Measurements from ENCODE around the gene FBXO10. TPM values are rescaled to one million over a fixed set of nuclear protein-coding genes. Genes with fewer than 3 reads are reported as not detected.

The FBXO10 gene
- total RNA-seq, 1 experiment from 2014 or later, result 14.0 TPM

- TF ChIP-seq, protein P1, sequence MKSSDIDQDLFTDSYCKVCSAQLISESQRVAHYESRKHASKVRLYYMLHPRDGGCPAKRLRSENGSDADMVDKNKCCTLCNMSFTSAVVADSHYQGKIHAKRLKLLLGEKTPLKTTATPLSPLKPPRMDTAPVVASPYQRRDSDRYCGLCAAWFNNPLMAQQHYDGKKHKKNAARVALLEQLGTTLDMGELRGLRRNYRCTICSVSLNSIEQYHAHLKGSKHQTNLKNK (CRISPR knock-in tag; IDR thresholded peaks at IDR 0.05), result no peak
- TF ChIP-seq, protein P2, sequence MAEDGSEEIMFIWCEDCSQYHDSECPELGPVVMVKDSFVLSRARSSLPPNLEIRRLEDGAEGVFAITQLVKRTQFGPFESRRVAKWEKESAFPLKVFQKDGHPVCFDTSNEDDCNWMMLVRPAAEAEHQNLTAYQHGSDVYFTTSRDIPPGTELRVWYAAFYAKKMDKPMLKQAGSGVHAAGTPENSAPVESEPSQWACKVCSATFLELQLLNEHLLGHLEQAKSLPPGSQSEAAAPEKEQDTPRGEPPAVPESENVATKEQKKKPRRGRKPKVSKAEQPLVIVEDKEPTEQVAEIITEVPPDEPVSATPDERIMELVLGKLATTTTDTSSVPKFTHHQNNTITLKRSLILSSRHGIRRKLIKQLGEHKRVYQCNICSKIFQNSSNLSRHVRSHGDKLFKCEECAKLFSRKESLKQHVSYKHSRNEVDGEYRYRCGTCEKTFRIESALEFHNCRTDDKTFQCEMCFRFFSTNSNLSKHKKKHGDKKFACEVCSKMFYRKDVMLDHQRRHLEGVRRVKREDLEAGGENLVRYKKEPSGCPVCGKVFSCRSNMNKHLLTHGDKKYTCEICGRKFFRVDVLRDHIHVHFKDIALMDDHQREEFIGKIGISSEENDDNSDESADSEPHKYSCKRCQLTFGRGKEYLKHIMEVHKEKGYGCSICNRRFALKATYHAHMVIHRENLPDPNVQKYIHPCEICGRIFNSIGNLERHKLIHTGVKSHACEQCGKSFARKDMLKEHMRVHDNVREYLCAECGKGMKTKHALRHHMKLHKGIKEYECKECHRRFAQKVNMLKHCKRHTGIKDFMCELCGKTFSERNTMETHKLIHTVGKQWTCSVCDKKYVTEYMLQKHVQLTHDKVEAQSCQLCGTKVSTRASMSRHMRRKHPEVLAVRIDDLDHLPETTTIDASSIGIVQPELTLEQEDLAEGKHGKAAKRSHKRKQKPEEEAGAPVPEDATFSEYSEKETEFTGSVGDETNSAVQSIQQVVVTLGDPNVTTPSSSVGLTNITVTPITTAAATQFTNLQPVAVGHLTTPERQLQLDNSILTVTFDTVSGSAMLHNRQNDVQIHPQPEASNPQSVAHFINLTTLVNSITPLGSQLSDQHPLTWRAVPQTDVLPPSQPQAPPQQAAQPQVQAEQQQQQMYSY (CRISPR knock-in tag; IDR thresholded peaks at IDR 0.05), result no peak
- no peak for TF ChIP-seq SP1 (CRISPR knock-in tag; conservative IDR thresholded peaks at IDR 0.05)
- TF ChIP-seq, protein P3, sequence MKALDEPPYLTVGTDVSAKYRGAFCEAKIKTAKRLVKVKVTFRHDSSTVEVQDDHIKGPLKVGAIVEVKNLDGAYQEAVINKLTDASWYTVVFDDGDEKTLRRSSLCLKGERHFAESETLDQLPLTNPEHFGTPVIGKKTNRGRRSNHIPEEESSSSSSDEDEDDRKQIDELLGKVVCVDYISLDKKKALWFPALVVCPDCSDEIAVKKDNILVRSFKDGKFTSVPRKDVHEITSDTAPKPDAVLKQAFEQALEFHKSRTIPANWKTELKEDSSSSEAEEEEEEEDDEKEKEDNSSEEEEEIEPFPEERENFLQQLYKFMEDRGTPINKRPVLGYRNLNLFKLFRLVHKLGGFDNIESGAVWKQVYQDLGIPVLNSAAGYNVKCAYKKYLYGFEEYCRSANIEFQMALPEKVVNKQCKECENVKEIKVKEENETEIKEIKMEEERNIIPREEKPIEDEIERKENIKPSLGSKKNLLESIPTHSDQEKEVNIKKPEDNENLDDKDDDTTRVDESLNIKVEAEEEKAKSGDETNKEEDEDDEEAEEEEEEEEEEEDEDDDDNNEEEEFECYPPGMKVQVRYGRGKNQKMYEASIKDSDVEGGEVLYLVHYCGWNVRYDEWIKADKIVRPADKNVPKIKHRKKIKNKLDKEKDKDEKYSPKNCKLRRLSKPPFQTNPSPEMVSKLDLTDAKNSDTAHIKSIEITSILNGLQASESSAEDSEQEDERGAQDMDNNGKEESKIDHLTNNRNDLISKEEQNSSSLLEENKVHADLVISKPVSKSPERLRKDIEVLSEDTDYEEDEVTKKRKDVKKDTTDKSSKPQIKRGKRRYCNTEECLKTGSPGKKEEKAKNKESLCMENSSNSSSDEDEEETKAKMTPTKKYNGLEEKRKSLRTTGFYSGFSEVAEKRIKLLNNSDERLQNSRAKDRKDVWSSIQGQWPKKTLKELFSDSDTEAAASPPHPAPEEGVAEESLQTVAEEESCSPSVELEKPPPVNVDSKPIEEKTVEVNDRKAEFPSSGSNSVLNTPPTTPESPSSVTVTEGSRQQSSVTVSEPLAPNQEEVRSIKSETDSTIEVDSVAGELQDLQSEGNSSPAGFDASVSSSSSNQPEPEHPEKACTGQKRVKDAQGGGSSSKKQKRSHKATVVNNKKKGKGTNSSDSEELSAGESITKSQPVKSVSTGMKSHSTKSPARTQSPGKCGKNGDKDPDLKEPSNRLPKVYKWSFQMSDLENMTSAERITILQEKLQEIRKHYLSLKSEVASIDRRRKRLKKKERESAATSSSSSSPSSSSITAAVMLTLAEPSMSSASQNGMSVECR (CRISPR knock-in tag; IDR thresholded peaks at IDR 0.05; ENCODE audit: borderline replicate concordance), result no peak
- TF ChIP-seq FOXP1 (CRISPR knock-in tag; IDR thresholded peaks at IDR 0.05; ENCODE audit: borderline replicate concordance), result no peak
- TF ChIP-seq RORB (CRISPR knock-in tag; IDR thresholded peaks at IDR 0.05), result no peak
Observed at GRCh38 chr9:37611014-37611413, 34.8 kb upstream of the FBXO10 start (continued).

GRCh38 chr9:37609735-37610397 is 33.7 kb upstream of the FBXO10 start:
- CTCF ChIA-PET, result no interaction called here
- H3K27me3 Mint-ChIP-seq (ENCODE audit: low read depth), result no peaks in the 10 kb centered on the region; the same call in 1 of the 2 replicates

GRCh38 chr9:37608250-37608649 is 32.1 kb upstream of the FBXO10 start:
- H3K4me1 Mint-ChIP-seq, result no peaks in the 10 kb centered on the region
- H3K27ac Mint-ChIP-seq, result no peak overlapping the region
- no peaks in the 10 kb centered on the region for H3K9me3 Mint-ChIP-seq
- CTCF ChIA-PET, result no interaction called here
- ATAC-seq (no peak), DNase-seq (ENCODE audit: low spot score) (no peak)
- TF ChIP-seq FOXK1 (CRISPR knock-in tag; IDR thresholded peaks at IDR 0.05), result no peak
- no peak for TF ChIP-seq ELF4 (CRISPR knock-in tag; IDR thresholded peaks at IDR 0.05; ENCODE audit: low read depth)
- no peak overlapping the region for H3K4me3 Mint-ChIP-seq
- no peaks in the 10 kb centered on the region for H3K36me3 Mint-ChIP-seq
- H3K27me3 Mint-ChIP-seq (ENCODE audit: low read depth), result peaks cover 4% of the 10 kb centered on the region
- POLR2A ChIA-PET, result no interaction called here

More at GRCh38 chr9:37609735-37610397, 33.7 kb upstream of the FBXO10 start:
- TF ChIP-seq JAZF1 (CRISPR knock-in tag; IDR thresholded peaks at IDR 0.05) (no peak), FOXK1 (CRISPR knock-in tag; IDR thresholded peaks at IDR 0.05) (no peak), GABPB1 (CRISPR knock-in tag; IDR thresholded peaks at IDR 0.05) (no peak), PRRX2 (CRISPR knock-in tag; IDR thresholded peaks at IDR 0.05) (no peak)
- H3K36me3 Mint-ChIP-seq, result no peaks in the 10 kb centered on the region
- H3K4me3 Mint-ChIP-seq, result no peak overlapping the region
- no peak for DNase-seq (ENCODE audit: low spot score)
- H3K4me1 Mint-ChIP-seq, result no peaks in the 10 kb centered on the region
- H3K27ac Mint-ChIP-seq, result no peak overlapping the region
- POLR2A ChIA-PET, result no interaction called here
- no peaks in the 10 kb centered on the region for H3K9me3 Mint-ChIP-seq
- ATAC-seq, result no peak

DNA sequence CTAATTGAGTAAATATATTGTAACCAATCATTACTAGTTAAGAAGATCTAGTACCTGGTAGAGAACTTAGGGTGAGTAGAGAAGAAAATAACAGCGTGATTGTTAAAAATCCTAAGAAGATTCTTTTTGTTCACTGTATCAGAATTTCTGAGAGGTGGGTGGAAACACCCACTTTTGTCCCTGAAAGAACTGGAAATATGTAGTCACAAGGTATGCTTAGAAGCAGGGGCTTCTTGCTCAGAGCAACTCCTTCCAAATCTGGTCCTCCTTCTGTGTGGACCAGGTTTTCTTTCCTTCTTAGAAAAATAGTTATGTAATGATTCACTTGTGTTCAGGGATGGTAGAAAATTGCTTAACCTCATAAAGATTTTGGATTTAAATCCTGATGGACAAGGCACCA is 28.1 kb upstream of the FBXO10 start:
- ChIA-PET POLR2A (no interaction called here), CTCF (no interaction called here)
- DNase-seq (ENCODE audit: low spot score) (no peak), ATAC-seq (no peak)
- Mint-ChIP-seq H3K36me3 (no peaks in the 10 kb centered on the region), H3K27ac (no peak overlapping the region), H3K4me1 (no peaks in the 10 kb centered on the region), H3K27me3 (ENCODE audit: low read depth) (peaks cover 8% of the 10 kb centered on the region), H3K9me3 (no peaks in the 10 kb centered on the region), H3K4me3 (no peak overlapping the region)
- TF ChIP-seq ZNF423 (CRISPR knock-in tag; IDR thresholded peaks at IDR 0.05) (no peak), PREB (CRISPR knock-in tag; IDR thresholded peaks at IDR 0.05; ENCODE audit: borderline replicate concordance) (no peak), NFE2L1 (CRISPR knock-in tag; IDR thresholded peaks at IDR 0.05) (no peak), TEAD1 (CRISPR knock-in tag; IDR thresholded peaks at IDR 0.05) (no peak), NFYB (CRISPR knock-in tag; conservative IDR thresholded peaks at IDR 0.05; ENCODE audit: low read depth) (no peak), MXD4 (CRISPR knock-in tag; IDR thresholded peaks at IDR 0.05; ENCODE audit: borderline replicate concordance) (no peak)
- TF ChIP-seq, protein P2 (CRISPR knock-in tag; IDR thresholded peaks at IDR 0.05), result no peak

Data from WTC11 (cell line).